G401 (cell line): Measurements from ENCODE around the gene COPZ1. TPM values are rescaled to one million over a fixed set of nuclear protein-coding genes. Genes with fewer than 3 reads are reported as not detected.
A peak's percentile ranks its signal among the peaks of the same experiment; 100 is the strongest.

Experiments used
- DNase-seq: peaks from one replicate; pipeline ENCODE4 v3.0.0-alpha.2; 2015; ENCODE audit warnings: low spot score
- in situ Hi-C: cut with HindIII; loops from 2 replicates; pipeline ENCODE4 v1.10.0; 2016; ENCODE audit warnings: low sequenced_read_pairs, mixed read lengths
- total RNA-seq: library from RNA; depleted of rRNA; stranded (reverse); fragments of >200 nt; shearing (Covaris generic); gene quantifications from 2 replicates; pipeline ENCODE4 v1.2.3, GENCODE V29; 2014

The COPZ1 gene
- total RNA-seq, 1 experiment from 2014 or later = 225 TPM

DNA sequence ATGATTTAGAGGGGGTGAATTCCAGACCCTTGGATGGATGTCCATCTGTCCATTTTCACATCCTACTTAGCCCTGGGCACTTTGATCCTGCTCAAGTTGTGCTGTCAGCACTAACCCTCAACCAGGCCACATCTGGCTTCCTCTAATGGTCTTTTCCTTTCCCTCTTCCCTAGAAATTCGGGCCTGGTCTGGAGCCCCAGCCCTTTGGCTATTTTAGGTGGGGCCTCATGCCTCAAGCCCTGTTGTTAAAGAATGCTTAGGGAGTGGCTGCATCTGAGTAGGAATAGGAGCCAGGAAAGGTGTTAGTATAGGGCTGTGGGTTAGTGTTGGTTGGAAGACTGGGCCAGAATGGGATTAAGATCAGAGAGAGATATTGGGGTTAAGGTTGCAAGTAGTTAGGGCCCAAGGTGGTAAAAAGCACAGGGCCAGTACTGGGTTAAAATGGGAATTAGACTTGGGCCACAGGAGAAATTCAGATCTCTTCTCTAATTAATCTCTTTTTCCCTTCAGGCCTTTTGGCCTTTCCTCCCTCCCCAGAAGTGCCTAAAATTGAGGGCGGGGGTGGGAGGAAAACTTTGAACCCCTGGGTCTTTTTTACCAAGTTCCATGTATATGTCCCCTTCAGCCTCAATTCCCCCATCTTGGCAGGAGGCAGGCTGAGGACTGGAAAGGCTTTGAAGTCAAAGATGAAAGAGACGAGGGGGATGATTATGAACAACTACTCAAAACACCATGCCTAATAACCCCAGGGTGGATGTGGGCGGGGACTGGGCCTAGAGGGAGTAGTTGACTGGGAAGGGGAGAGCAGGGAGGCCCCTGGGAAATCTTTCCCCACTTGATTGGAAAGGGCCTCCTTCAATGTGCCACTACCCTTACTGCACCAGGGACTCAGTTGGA, 63.6 kb downstream of the COPZ1 start:
- in situ Hi-C loops = no loop called here
- DNase-seq = no peak

- no peak for DNase-seq
- in situ Hi-C loops = no loop called here
Measured at GRCh38 chr12:54389134-54389508, 64.2 kb downstream of the COPZ1 start.

- no peak for DNase-seq
- in situ Hi-C loops = loop anchor here (10.0 kb wide), 1 partner anchor 65 kb away; no protein-coding TSS in a partner anchor
Measured at GRCh38 chr12:54389607-54390175, 64.8 kb downstream of the COPZ1 start.

GRCh38 chr12:54390176-54390667, 65.3 kb downstream of the COPZ1 start:
- DNase-seq = no peak
- in situ Hi-C loops = loop anchor here (10.0 kb wide), 1 partner anchor 65 kb away; no protein-coding TSS in a partner anchor

DNA sequence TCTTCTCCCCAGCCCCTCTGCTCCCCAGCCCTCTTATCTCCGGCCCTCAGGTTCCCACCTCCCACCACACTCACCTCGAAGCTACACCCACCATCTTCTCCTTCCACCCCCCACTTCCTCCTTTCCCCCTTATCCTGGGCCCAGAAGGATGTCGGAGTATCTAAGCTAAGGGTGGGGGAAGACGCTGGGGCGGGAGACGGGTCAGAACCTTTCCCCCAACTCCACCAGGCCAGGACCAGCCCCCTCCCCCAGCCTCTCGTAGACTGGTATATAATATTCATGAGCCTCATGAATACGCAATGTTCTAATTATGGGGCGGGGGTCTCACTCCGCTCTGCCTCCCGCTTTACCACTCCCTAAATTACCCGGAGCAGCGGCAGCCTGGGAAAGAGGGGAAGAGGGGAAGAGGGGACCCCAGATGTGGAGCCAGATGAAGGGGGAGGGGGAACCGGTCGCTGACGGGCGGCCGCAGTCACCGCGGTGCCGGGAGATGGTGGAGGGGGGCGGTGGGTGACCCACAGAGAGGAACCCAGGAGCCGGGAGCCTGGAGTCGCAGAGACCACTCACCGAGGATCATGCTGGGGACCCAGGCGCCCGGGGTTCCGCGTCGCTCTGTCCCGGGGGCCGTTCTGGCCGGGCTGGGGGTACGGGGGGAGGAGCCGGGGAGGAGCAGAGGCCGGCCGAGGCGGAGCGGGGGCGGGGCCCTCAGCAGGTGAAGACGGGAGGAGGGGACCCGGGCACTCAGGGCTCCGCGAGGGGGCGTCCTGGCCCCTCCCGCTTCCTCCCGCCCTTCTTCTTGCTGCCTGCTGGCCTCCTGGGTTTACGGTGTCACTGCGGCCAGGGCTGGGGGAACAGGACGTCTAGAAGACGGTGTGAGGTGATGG, 66.0 kb downstream of the COPZ1 start:
- in situ Hi-C loops = loop anchor here (10.0 kb wide), 1 partner anchor 64 kb away; no protein-coding TSS in a partner anchor
- peak; percentile 40 for DNase-seq

- no peak for DNase-seq
- in situ Hi-C loops = loop anchor here (10.0 kb wide), 1 partner anchor 62 kb away; no protein-coding TSS in a partner anchor
Measured at GRCh38 chr12:54392485-54393206, 67.7 kb downstream of the COPZ1 start.

GRCh38 chr12:54393207-54393609, 68.3 kb downstream of the COPZ1 start:
- no peak for DNase-seq
- in situ Hi-C loops = loop anchor here (10.0 kb wide), 1 partner anchor 62 kb away; no protein-coding TSS in a partner anchor

DNA sequence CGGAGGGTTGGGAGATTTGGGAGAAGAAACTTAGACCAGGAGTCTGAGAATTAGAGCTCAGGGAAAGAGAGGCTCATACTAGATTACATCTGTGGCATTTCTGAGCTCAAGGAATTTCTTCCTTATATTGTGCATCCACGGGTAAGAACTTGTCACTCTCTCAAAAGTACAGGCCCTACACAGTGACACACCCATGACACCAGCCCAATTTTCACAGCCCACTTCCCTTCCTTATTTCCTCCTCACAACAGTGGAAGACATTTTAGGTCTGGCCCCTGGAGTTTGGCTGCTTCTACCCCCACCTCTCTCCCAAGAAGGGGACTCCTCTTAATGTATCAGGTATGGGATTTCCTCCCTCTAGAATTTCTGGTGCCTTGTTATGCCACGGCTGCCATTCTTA, 68.8 kb downstream of the COPZ1 start:
- DNase-seq = no peak
- in situ Hi-C loops = loop anchor here (10.0 kb wide), 1 partner anchor 61 kb away; no protein-coding TSS in a partner anchor

GRCh38 chr12:54394281-54394719, 69.4 kb downstream of the COPZ1 start:
- in situ Hi-C loops = loop anchor here (10.0 kb wide), 1 partner anchor 61 kb away; no protein-coding TSS in a partner anchor
- DNase-seq = peak; percentile 67

- in situ Hi-C loops = loop anchor here (10.0 kb wide), 1 partner anchor 60 kb away; no protein-coding TSS in a partner anchor
- DNase-seq = no peak
Measured at GRCh38 chr12:54394986-54395385, 70.1 kb downstream of the COPZ1 start.

- DNase-seq = no peak
- in situ Hi-C loops = loop anchor here (10.0 kb wide), 1 partner anchor 59 kb away; no protein-coding TSS in a partner anchor
Measured at GRCh38 chr12:54395545-54395944, 70.6 kb downstream of the COPZ1 start.

- no peak for DNase-seq
- in situ Hi-C loops = loop anchor here (10.0 kb wide), 1 partner anchor 58 kb away; no protein-coding TSS in a partner anchor
Measured at GRCh38 chr12:54397157-54397556, 72.2 kb downstream of the COPZ1 start.

DNA sequence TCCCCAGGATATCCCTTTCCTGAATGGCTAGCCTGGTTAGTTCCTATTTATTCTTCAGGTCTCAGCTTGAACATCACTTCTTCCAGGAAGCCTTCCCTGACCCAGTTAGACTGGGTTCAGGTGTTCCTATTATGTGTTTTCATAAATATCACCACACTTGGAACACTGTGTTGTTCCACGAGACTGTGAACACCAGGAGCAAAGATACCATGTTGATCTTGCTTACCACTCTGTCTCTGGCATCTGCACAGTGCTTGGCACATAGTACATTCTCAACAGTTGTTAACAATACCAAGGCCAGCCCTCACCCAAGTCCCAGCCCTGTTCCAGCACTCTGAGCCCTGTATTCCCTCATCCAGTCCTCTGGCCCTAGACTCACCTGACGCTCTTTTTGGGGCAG, 73.3 kb downstream of the COPZ1 start:
- no peak for DNase-seq
- in situ Hi-C loops = loop anchor here (10.0 kb wide), 1 partner anchor 57 kb away; no protein-coding TSS in a partner anchor

- DNase-seq = peak; percentile 89
- in situ Hi-C loops = loop anchor here (10.0 kb wide), 1 partner anchor 56 kb away; no protein-coding TSS in a partner anchor
Measured at GRCh38 chr12:54398995-54399793, 74.3 kb downstream of the COPZ1 start.

GRCh38 chr12:54401119-54401518, 76.2 kb downstream of the COPZ1 start:
- in situ Hi-C loops = no loop called here
- DNase-seq = no peak
